NCI-H2029 treated with DMSO at 0.1 percent for 48 hours (cell line): Measurements from ENCODE around the gene VSTM5.

Source experiments
- DNase-seq: peaks from one replicate; lab custom pipeline; 2025; lab: John Stamatoyannopoulos, UW

The VSTM5 gene

GRCh38 chr11:93842461-93842860 lies 8.0 kb downstream of the VSTM5 start:
- DNase-seq, result no peak

- no peak for DNase-seq
Observed at GRCh38 chr11:93842034-93842433, 8.4 kb downstream of the VSTM5 start.

GRCh38 chr11:93841446-93841845 lies 9.0 kb downstream of the VSTM5 start:
- no peak for DNase-seq

- DNase-seq, result no peak
Observed at GRCh38 chr11:93840981-93841380, 9.4 kb downstream of the VSTM5 start.

GRCh38 chr11:93840180-93840579 lies 10.2 kb downstream of the VSTM5 start:
- DNase-seq, result no peak

GRCh38 chr11:93838967-93839366 lies 11.5 kb downstream of the VSTM5 start:
- DNase-seq, result no peak

GRCh38 chr11:93832780-93833179 lies 17.6 kb downstream of the VSTM5 start:
- no peak for DNase-seq

GRCh38 chr11:93831343-93832127 lies 18.9 kb downstream of the VSTM5 start:
- no peak for DNase-seq

- no peak for DNase-seq
Observed at GRCh38 chr11:93829598-93829997, 20.8 kb downstream of the VSTM5 start.

GRCh38 chr11:93827363-93827762 lies 23.1 kb downstream of the VSTM5 start:
- no peak for DNase-seq

- DNase-seq, result no peak
Observed at GRCh38 chr11:93823210-93823609, 27.2 kb downstream of the VSTM5 start.

GRCh38 chr11:93822359-93822758 lies 28.1 kb downstream of the VSTM5 start:
- no peak for DNase-seq

GRCh38 chr11:93821617-93822016 lies 28.8 kb downstream of the VSTM5 start:
- no peak for DNase-seq

- no peak for DNase-seq
Observed at GRCh38 chr11:93820847-93821246, 29.6 kb downstream of the VSTM5 start.

GRCh38 chr11:93819966-93820695 lies 30.3 kb downstream of the VSTM5 start:
- DNase-seq, result no peak

- DNase-seq, result no peak
Observed at GRCh38 chr11:93817426-93818348, 32.7 kb downstream of the VSTM5 start.

- DNase-seq, result no peak
Observed at GRCh38 chr11:93814966-93815633, 35.3 kb downstream of the VSTM5 start.

GRCh38 chr11:93813974-93814373 lies 36.4 kb downstream of the VSTM5 start:
- DNase-seq, result no peak

GRCh38 chr11:93807980-93808379 lies 42.4 kb downstream of the VSTM5 start:
- no peak for DNase-seq

- DNase-seq, result no peak
Observed at GRCh38 chr11:93804879-93805278, 45.5 kb downstream of the VSTM5 start.

- DNase-seq, result no peak
Observed at GRCh38 chr11:93801366-93801765, 49.1 kb downstream of the VSTM5 start.
